GM19351 (cell line): ENCODE measurements around the gene POMC.
"Not testable (repeated sequence)": the region's sequence is repeated elsewhere in the genome, so short reads cannot be mapped to it uniquely, and the experiment has no call there.

ENCODE experiments used
- ATAC-seq: cut with Tn5 transposase; IDR thresholded peaks from one replicate; pipeline ENCODE4 v1.9.1; 2021; ENCODE audit warnings: mild to moderate bottlenecking, moderate library complexity; ENCODE audit not compliant: unreplicated experiment

Gene POMC

GRCh38 chr2:25177211-25177611 lies 8.8 kb upstream of the POMC start:
- no peak for ATAC-seq

GRCh38 chr2:25176541-25177181 lies 8.3 kb upstream of the POMC start:
- ATAC-seq: no peak

- no peak for ATAC-seq
Observed at GRCh38 chr2:25176138-25176537, 7.8 kb upstream of the POMC start.

- no peak for ATAC-seq
Observed at GRCh38 chr2:25174192-25174861, 5.9 kb upstream of the POMC start.

GRCh38 chr2:25173719-25174118 lies 5.3 kb upstream of the POMC start:
- ATAC-seq: no peak

- no peak for ATAC-seq
Observed at GRCh38 chr2:25170888-25171287, 2.5 kb upstream of the POMC start.

- ATAC-seq: no peak
Observed at GRCh38 chr2:25169073-25169470, 692 bp upstream of the POMC start.

GRCh38 chr2:25165992-25166875 lies 2.1 kb downstream of the POMC start:
- peak; percentile 75 for ATAC-seq

GRCh38 chr2:25164561-25164960 lies 3.8 kb downstream of the POMC start:
- ATAC-seq: no peak

- ATAC-seq: not testable (repeated sequence)
Observed at GRCh38 chr2:25162061-25162460, 6.3 kb downstream of the POMC start.

GRCh38 chr2:25161055-25161781 lies 7.2 kb downstream of the POMC start:
- ATAC-seq: peak; percentile 59

- ATAC-seq: no peak
Observed at GRCh38 chr2:25160376-25160775, 8.0 kb downstream of the POMC start.

- no peak for ATAC-seq
Observed at GRCh38 chr2:25159949-25160348, 8.4 kb downstream of the POMC start.

GRCh38 chr2:25158096-25158852 lies 10.1 kb downstream of the POMC start:
- ATAC-seq: no peak

- no peak for ATAC-seq
Observed at GRCh38 chr2:25155401-25155800, 13.0 kb downstream of the POMC start.

- no peak for ATAC-seq
Observed at GRCh38 chr2:25151718-25152117, 16.7 kb downstream of the POMC start.

- not testable (repeated sequence) for ATAC-seq
Observed at GRCh38 chr2:25150993-25151392, 17.4 kb downstream of the POMC start.

- ATAC-seq: no peak
Observed at GRCh38 chr2:25149646-25150045, 18.7 kb downstream of the POMC start.

- no peak for ATAC-seq
Observed at GRCh38 chr2:25146896-25147295, 21.5 kb downstream of the POMC start.

GRCh38 chr2:25145803-25146202 lies 22.6 kb downstream of the POMC start:
- ATAC-seq: no peak
